Stimulated activated CD4-positive, alpha-beta T cell treated with anti-CD3 and anti-CD28 coated beads, Interleukin-4, amount 100 ng/mL, for 4 hours (primary cell): Measurements from ENCODE around the gene CRELD1.
"Not testable (repeated sequence)": the region's sequence is repeated elsewhere in the genome, so short reads cannot be mapped to it uniquely, and the experiment has no call there.

Experiments used
- DNase-seq, 2 experiments: peaks; one replicate each; pipeline ENCODE4 v3.0.0-alpha.2; 2020

CRELD1 gene

GRCh38 chr3:9933561-9934234 is at the start of gene CRELD1:
TSS of gene CRELD1 (plus strand) at chr3:9933834. CDS start at chr3:9934439, 605 bp downstream.
- peak; percentile 96 to 98 for DNase-seq

GRCh38 chr3:9884555-9885165 is 49.0 kb upstream of the CRELD1 start:
- no peak for DNase-seq

- DNase-seq = no peak
These were observed 47.3 kb upstream of the CRELD1 start for GRCh38 chr3:9886328-9886727.

GRCh38 chr3:9887480-9887879 is 46.2 kb upstream of the CRELD1 start:
- no peak for DNase-seq

GRCh38 chr3:9888540-9888939 is 45.1 kb upstream of the CRELD1 start:
- DNase-seq = no peak

- DNase-seq = no peak
These were observed 44.2 kb upstream of the CRELD1 start for GRCh38 chr3:9889405-9889804.

- DNase-seq = peak; percentile 93 to 94
These were observed 43.2 kb upstream of the CRELD1 start, which contains the start of gene JAGN1 for GRCh38 chr3:9890249-9891071. TSS of gene JAGN1 (plus strand) at chr3:9890610. CDS start at chr3:9890723, 113 bp downstream.

GRCh38 chr3:9891072-9891622 is 42.5 kb upstream of the CRELD1 start:
- no peak for DNase-seq

- DNase-seq = no peak
These were observed 39.9 kb upstream of the CRELD1 start for GRCh38 chr3:9893739-9894138.

- DNase-seq = not testable (repeated sequence)
These were observed 37.9 kb upstream of the CRELD1 start for GRCh38 chr3:9895715-9896114.

- not testable (repeated sequence) for DNase-seq
These were observed 36.8 kb upstream of the CRELD1 start for GRCh38 chr3:9896755-9897407.

- no peak for DNase-seq
These were observed 35.9 kb upstream of the CRELD1 start for GRCh38 chr3:9897408-9898372.

GRCh38 chr3:9898467-9899241 is 35.0 kb upstream of the CRELD1 start:
- no peak for DNase-seq

GRCh38 chr3:9899289-9899791 is 34.3 kb upstream of the CRELD1 start:
- DNase-seq = no peak

- DNase-seq = not testable (repeated sequence)
These were observed 32.6 kb upstream of the CRELD1 start for GRCh38 chr3:9900965-9901415.

GRCh38 chr3:9901967-9902366 is 31.7 kb upstream of the CRELD1 start:
- peak in 1 of 2 experiments; percentile 26 for DNase-seq

- DNase-seq = no peak
These were observed 31.0 kb upstream of the CRELD1 start, which contains the start of gene IL17RE for GRCh38 chr3:9902372-9903237. TSS of gene IL17RE (plus strand) at chr3:9902848. CDS start at chr3:9902933, 85 bp downstream.

GRCh38 chr3:9903238-9903624 is 30.4 kb upstream of the CRELD1 start:
- DNase-seq = no peak

GRCh38 chr3:9903904-9904303 is 29.7 kb upstream of the CRELD1 start:
- no peak for DNase-seq
